Stimulated activated CD8-positive, alpha-beta memory T cell treated with anti-CD3 and anti-CD28 coated beads, Interleukin-7, amount 100 ng/mL, for 48 hours (primary cell): Measurements from ENCODE around the gene SMARCB1.

Experiments used
- DNase-seq, 2 donors: peaks; one replicate each; pipeline ENCODE4 v3.0.0-alpha.2; 2020; ENCODE audit warnings: low read depth in 1 of 2; ENCODE audit errors: extremely low read depth in 1 of 2

SMARCB1 gene

GRCh38 chr22:23760056-23760455, 26.7 kb upstream of the SMARCB1 start:
- DNase-seq: no peak

GRCh38 chr22:23762842-23763578, 23.8 kb upstream of the SMARCB1 start, which contains the start of gene C22orf15:
C22orf15 (plus strand) TSS chr22:23762990; CDS start chr22:23763307, 317 bp downstream.
- DNase-seq: no peak

- no peak for DNase-seq
Measured at GRCh38 chr22:23763579-23763945, 23.2 kb upstream of the SMARCB1 start.

GRCh38 chr22:23763954-23764353, 22.8 kb upstream of the SMARCB1 start:
- DNase-seq: no peak

- DNase-seq: no peak
Measured at GRCh38 chr22:23764899-23765881, 21.6 kb upstream of the SMARCB1 start.

- DNase-seq: no peak
Measured at GRCh38 chr22:23767303-23767672, 19.5 kb upstream of the SMARCB1 start.

- peak; percentile 57 to 60 for DNase-seq
Measured at GRCh38 chr22:23767673-23768548, 18.9 kb upstream of the SMARCB1 start, which contains the start of gene CHCHD10. CHCHD10 (minus strand) TSS chr22:23767972; CDS start chr22:23767874, 98 bp downstream.

- DNase-seq: no peak
Measured at GRCh38 chr22:23769321-23769965, 17.3 kb upstream of the SMARCB1 start.

- no peak for DNase-seq
Measured at GRCh38 chr22:23772315-23772648, 14.5 kb upstream of the SMARCB1 start.

- DNase-seq: no peak
Measured at GRCh38 chr22:23772649-23773473, 13.9 kb upstream of the SMARCB1 start, which contains the start of gene MMP11. MMP11 (plus strand) TSS chr22:23772849; CDS start chr22:23772871, 22 bp downstream.

GRCh38 chr22:23773483-23774113, 13.2 kb upstream of the SMARCB1 start:
- no peak for DNase-seq

GRCh38 chr22:23774114-23774921, 12.4 kb upstream of the SMARCB1 start:
- DNase-seq: no peak

GRCh38 chr22:23774922-23775436, 11.8 kb upstream of the SMARCB1 start:
- DNase-seq: no peak

- DNase-seq: no peak
Measured at GRCh38 chr22:23775779-23776375, 10.9 kb upstream of the SMARCB1 start.

- no peak for DNase-seq
Measured at GRCh38 chr22:23777776-23778576, 8.8 kb upstream of the SMARCB1 start.

GRCh38 chr22:23778577-23778900, 8.2 kb upstream of the SMARCB1 start:
- DNase-seq: no peak

GRCh38 chr22:23779083-23779482, 7.7 kb upstream of the SMARCB1 start:
- no peak for DNase-seq
